H1 (cell line): ENCODE results near the gene KRTAP10-2. TPM values are rescaled to one million over a fixed set of nuclear protein-coding genes. Genes with fewer than 3 reads are reported as not detected.

ENCODE experiments used
- CTCF ChIA-PET: fragments of 300-600 bp; sonication (Branson Sonifier 250); formaldehyde crosslinking; loops from one replicate; lab custom pipeline; 2021; ENCODE audit not compliant: partially characterized antibody; lab: Charles Lee
- POLR2A ChIA-PET: fragments of 300-600 bp; sonication (Branson Sonifier 250); formaldehyde crosslinking; loops from one replicate; lab custom pipeline; 2021; ENCODE audit warnings: inconsistent platforms; ENCODE audit not compliant: partially characterized antibody; lab: Charles Lee
- DNase-seq, 2 experiments: peaks; one replicate each; pipeline versions ENCODE4 v3.0.0 to v3.0.0-alpha.2; 2010 to 2022; ENCODE audit warnings: low spot score in 2 of 2, low read depth in 1 of 2, mixed read lengths in 1 of 2
- FAIRE-seq: peaks from 2 replicates; lab custom pipeline; 2011; peaks lifted over from hg19 to GRCh38; lab: Jason Lieb, UNC
- H2AFZ ChIP-seq: 2 replicates; pipeline ENCODE4 v1.8.1; 2012; ENCODE audit warnings: low read length, inconsistent platforms
- H2AK5ac ChIP-seq: 2 replicates; pipeline ENCODE4 v1.6.1; 2013; ENCODE audit warnings: low read depth, low read length
- H2BK120ac ChIP-seq: replicated peaks from 2 replicates; pipeline ENCODE3; 2013; ENCODE audit warnings: low read depth, low read length, inconsistent platforms
- H2BK12ac ChIP-seq: 2 replicates; pipeline ENCODE4 v1.6.1; 2013; ENCODE audit warnings: low read depth, low read length
- H2BK15ac ChIP-seq: 2 replicates; pipeline ENCODE4 v1.6.1; 2013; ENCODE audit warnings: low read length
- H2BK20ac ChIP-seq: 2 replicates; pipeline ENCODE4 v1.6.1; 2013; ENCODE audit warnings: low read length
- H2BK5ac ChIP-seq: 2 replicates; pipeline ENCODE4 v1.6.1; 2013; ENCODE audit warnings: low read depth, low read length
- H3K14ac ChIP-seq: 2 replicates; pipeline ENCODE4 v1.6.1; 2013; ENCODE audit warnings: inconsistent platforms; ENCODE audit not compliant: insufficient read length
- H3K18ac ChIP-seq: 2 replicates; pipeline ENCODE4 v1.6.1; 2013; ENCODE audit warnings: low read length; ENCODE audit errors: extremely low read depth
- H3K23ac ChIP-seq: 2 replicates; pipeline ENCODE4 v1.6.1; 2013; ENCODE audit warnings: inconsistent platforms; ENCODE audit not compliant: insufficient read length
- H3K23me2 ChIP-seq: 2 replicates; pipeline ENCODE4 v1.6.1; 2013; ENCODE audit warnings: low read depth, low read length
- H3K27ac ChIP-seq: 2 replicates; pipeline ENCODE4 v1.6.1; 2011; ENCODE audit warnings: low read depth, low read length, inconsistent platforms
- H3K27me3 ChIP-seq, 4 experiments: replicated peaks in 1 of 4; 1 replicate in 1 of 4; 2 replicates in 3 of 4; pipeline versions ENCODE4 v1.6.1 to v1.8.1; 2011 to 2013; ENCODE audit warnings: low read length in 3 of 4, mild to moderate bottlenecking in 3 of 4, inconsistent platforms in 2 of 4, mixed read lengths in 2 of 4, moderate library complexity in 1 of 4; ENCODE audit not compliant: control insufficient read depth in 3 of 4, insufficient read depth in 3 of 4; ENCODE audit errors: extremely low read depth in 1 of 4
- H3K36me3 ChIP-seq, 4 experiments: 2 replicates each; pipeline versions ENCODE4 v1.6.1 to v1.8.1; 2011 to 2013; ENCODE audit warnings: mild to moderate bottlenecking in 4 of 4, low read length in 3 of 4, moderate library complexity in 2 of 4, control low read depth in 1 of 4, inconsistent platforms in 1 of 4; ENCODE audit not compliant: insufficient read depth in 4 of 4, control insufficient read depth in 2 of 4
- H3K4ac ChIP-seq: replicated peaks from 2 replicates; pipeline ENCODE3; 2013; ENCODE audit warnings: low read length, low read depth, mixed read lengths, inconsistent platforms; ENCODE audit not compliant: insufficient read length
- H3K4me1 ChIP-seq, 4 experiments: replicated peaks in 1 of 4; 1 replicate in 1 of 4; 2 replicates in 3 of 4; pipeline versions ENCODE4 v1.6.1 to v1.8.1; 2011 to 2013; ENCODE audit warnings: low read length in 3 of 4, inconsistent platforms in 2 of 4, mixed read lengths in 1 of 4; ENCODE audit not compliant: insufficient read depth in 4 of 4, control insufficient read depth in 3 of 4
- H3K4me2 ChIP-seq, 2 experiments: 2 replicates each; pipeline versions ENCODE4 v1.6.1 to v1.8.1; 2011 to 2013; ENCODE audit warnings: low read depth in 2 of 2, low read length in 2 of 2, control low read depth in 1 of 2, inconsistent platforms in 1 of 2, mild to moderate bottlenecking in 1 of 2; ENCODE audit not compliant: insufficient read depth in 1 of 2
- H3K4me3 ChIP-seq, 4 experiments: fragments of 200-600, 300-600 bp in 1 of 4; sonication (generic), shearing (Covaris generic), sonication (Bioruptor Twin) in 1 of 4; 2 replicates each; pipeline versions ENCODE4 v1.5.1 to v1.8.1; 2011 to 2016; ENCODE audit warnings: low read length in 4 of 4, low read depth in 3 of 4, control low read depth in 2 of 4, inconsistent platforms in 2 of 4, mild to moderate bottlenecking in 2 of 4, mixed read lengths in 1 of 4, moderate library complexity in 1 of 4; ENCODE audit not compliant: insufficient read depth in 2 of 4; ENCODE audit errors: extremely low read depth in 1 of 4
- H3K56ac ChIP-seq: replicated peaks from 2 replicates; pipeline ENCODE3; 2013; ENCODE audit warnings: low read depth, mild to moderate bottlenecking, mixed read lengths, low read length, inconsistent platforms; ENCODE audit not compliant: insufficient read length
- H3K79me1 ChIP-seq: 2 replicates; pipeline ENCODE4 v1.6.1; 2013; ENCODE audit warnings: low read depth, low read length, control low read depth
- H3K79me2 ChIP-seq, 2 experiments: 2 replicates each; pipeline versions ENCODE4 v1.6.1 to v1.8.1; 2012 to 2013; ENCODE audit warnings: low read length in 2 of 2, mild to moderate bottlenecking in 2 of 2, inconsistent platforms in 1 of 2; ENCODE audit not compliant: insufficient read depth in 2 of 2, control insufficient read depth in 1 of 2
- H3K9ac ChIP-seq, 4 experiments: replicated peaks in 1 of 4; 1 replicate in 1 of 4; 2 replicates in 3 of 4; pipeline versions ENCODE4 v1.6.1 to v1.8.1; 2011 to 2013; ENCODE audit warnings: low read depth in 3 of 4, low read length in 3 of 4, control low read depth in 2 of 4, mild to moderate bottlenecking in 2 of 4, moderate library complexity in 2 of 4, inconsistent platforms in 1 of 4; ENCODE audit errors: extremely low read depth in 1 of 4
- H3K9me3 ChIP-seq, 2 experiments: 2 replicates each; pipeline versions ENCODE4 v1.6.1 to v1.8.1; 2012 to 2013; ENCODE audit warnings: mild to moderate bottlenecking in 2 of 2, moderate library complexity in 2 of 2, control low read depth in 1 of 2, inconsistent platforms in 1 of 2, low read depth in 1 of 2, low read length in 1 of 2, mixed read lengths in 1 of 2; ENCODE audit not compliant: insufficient read depth in 2 of 2
- H4K20me1 ChIP-seq, 2 experiments: replicated peaks in 1 of 2; 2 replicates each; pipeline versions ENCODE3 to v1.8.1; 2011 to 2013; ENCODE audit warnings: inconsistent platforms in 2 of 2, low read length in 2 of 2, mild to moderate bottlenecking in 1 of 2; ENCODE audit not compliant: insufficient read depth in 2 of 2, control insufficient read depth in 1 of 2
- H4K5ac ChIP-seq: 2 replicates; pipeline ENCODE4 v1.6.1; 2013; ENCODE audit warnings: low read length, low read depth, mixed read lengths, inconsistent platforms; ENCODE audit not compliant: insufficient read length
- H4K8ac ChIP-seq: 2 replicates; pipeline ENCODE4 v1.8.0; 2013; ENCODE audit warnings: mild to moderate bottlenecking, moderate library complexity, low read length, inconsistent platforms; ENCODE audit not compliant: insufficient read depth; ENCODE audit errors: extremely low read depth
- H4K91ac ChIP-seq: replicated peaks from 2 replicates; pipeline ENCODE3; 2013; ENCODE audit warnings: low read length, mixed read lengths, inconsistent platforms; ENCODE audit not compliant: insufficient read length
- ASH2L ChIP-seq: fragments of 200-600, 300-600 bp; sonication (generic); IDR thresholded peaks from one replicate; pipeline ENCODE4 v1.7.1; 2017; ENCODE audit warnings: low read length
- PHF8 ChIP-seq: fragments of 200-600 bp; sonication (generic); conservative IDR thresholded peaks from 2 replicates; pipeline ENCODE4 v1.7.1; 2012; ENCODE audit warnings: low read depth, mild to moderate bottlenecking, inconsistent platforms, low read length, moderate library complexity
- RAD21 ChIP-seq, 2 experiments: IDR thresholded peaks in 1 of 2; conservative IDR thresholded peaks in 1 of 2; 2 replicates each; pipeline ENCODE4 v1.6.1; 2011; ENCODE audit warnings: low read depth in 2 of 2, low read length in 2 of 2, improper control_type of control experiment in 1 of 2, inconsistent platforms in 1 of 2, mild to moderate bottlenecking in 1 of 2, moderate library complexity in 1 of 2
- SIX5 ChIP-seq: IDR thresholded peaks from 2 replicates; pipeline ENCODE4 v1.6.1; 2011; ENCODE audit warnings: mild to moderate bottlenecking, low read depth, low read length
- SUZ12 ChIP-seq: fragments of 200-600 bp; sonication (generic); IDR thresholded peaks from 2 replicates; pipeline ENCODE4 v1.6.1; 2012; ENCODE audit warnings: mild to moderate bottlenecking, inconsistent platforms, low read length, moderate library complexity, mixed read lengths
- TAF7 ChIP-seq: optimal IDR thresholded peaks from 2 replicates; pipeline ENCODE3; 2011; ENCODE audit warnings: low read depth, mild to moderate bottlenecking, inconsistent platforms, low read length, moderate library complexity, borderline replicate concordance
- WGBS, 2 experiments: shearing (Covaris generic) in 1 of 2; methylation state at CpG; one replicate each; pipeline versions ENCODE4 v1.1.6 to v1.1.7; 2013 to 2015; ENCODE audit warnings: low lambda C conversion rate in 2 of 2, mixed read lengths in 2 of 2, inconsistent platforms in 1 of 2, low coverage in 1 of 2, missing lambda C conversion rate in 1 of 2; ENCODE audit not compliant: insufficient replicate concordance in 2 of 2, insufficient coverage in 1 of 2, insufficient read length in 1 of 2; ENCODE audit errors: extremely low coverage in 1 of 2, missing lambda C conversion rate in 1 of 2; 5-methylcytosine and 5-hydroxymethylcytosine counted together
- polyA plus RNA-seq, 7 experiments: library from polyadenylated mRNA; depleted of rRNA in 3 of 7; stranded (reverse) in 5 of 7; unstranded in 2 of 7; fragments of >200 nt in 5 of 7; fragments of 200-250 nt in 2 of 7; gene quantifications; 1 replicate in 5 of 7; 2 replicates in 1 of 7; 4 replicates in 1 of 7; pipeline versions ENCODE4 v1.2.1 to v1.2.3, GENCODE V29; 2011 to 2013; ENCODE audit warnings: missing spikeins in 2 of 7, mixed read lengths in 2 of 7
- total RNA-seq: library from RNA; stranded (reverse); fragmentation: NEBNext Ultra II Directional; extraction: Animal tissue kit (Norgen Biotek cat#: 25700); gene quantifications from 2 replicates; pipeline ENCODE4 v1.2.1, GENCODE V29; 2021
- TF ChIP-seq, protein P1 (sequence below): IDR thresholded peaks from 2 replicates; pipeline ENCODE4 v1.6.1; 2012; ENCODE audit warnings: low read length, inconsistent platforms

The KRTAP10-2 gene
- total and polyA plus RNA-seq, 2 of the 8 experiments (the other 6 are each of a cell fraction or from before 2014, with no cell fraction given) = 0.11 TPM; not detected in 1

- no peaks in the 10 kb centered on the region for H3K36me3 ChIP-seq
- peak overlapping the region in 1 of 2 experiments; percentile 61; a peak in 2 of 4 replicates for H3K4me2 ChIP-seq
- H2AK5ac ChIP-seq = peak overlapping the region; percentile 97
- H3K9me3 ChIP-seq = peaks cover 0 to 4% of the 10 kb centered on the region in 2 experiments; a peak in 1 of 4 replicates
- H3K79me2 ChIP-seq = no peaks in the 10 kb centered on the region
- H3K27ac ChIP-seq = peak overlapping the region; percentile 50; the same call in 1 of the 2 replicates
- CTCF ChIA-PET = interaction anchor here (1.0 to 2.3 kb wide), 4 partner anchors 7 to 52 kb away, joined by 3 to 8 read pairs (median 4); no protein-coding TSS in a partner anchor
- H4K5ac ChIP-seq = peak overlapping the region; percentile 32
- H3K9ac ChIP-seq = peak overlapping the region in 3 of 4 experiments; percentile 6 to 24 (median 13); a peak in 4 of 7 replicates
- no peaks in the 10 kb centered on the region for H3K79me1 ChIP-seq
- no peaks in the 10 kb centered on the region for H4K20me1 ChIP-seq
- no peak for FAIRE-seq
- H2BK120ac ChIP-seq = peak overlapping the region; percentile 89
- H3K4me3 ChIP-seq = no peak overlapping the region
- peak overlapping the region; percentile 81; the same call in 1 of the 2 replicates for H2BK15ac ChIP-seq
- peak overlapping the region; percentile 92 for H3K18ac ChIP-seq
- no peak overlapping the region for H2AFZ ChIP-seq
- no peaks in the 10 kb centered on the region for H3K23me2 ChIP-seq
- H3K14ac ChIP-seq = no peak overlapping the region
- no peak overlapping the region for H3K56ac ChIP-seq
- H2BK20ac ChIP-seq = peak overlapping the region; percentile 87; the same call in 1 of the 2 replicates
- H3K27me3 ChIP-seq = no peaks in the 10 kb centered on the region
- H2BK5ac ChIP-seq = peak overlapping the region; percentile 94; the same call in 1 of the 2 replicates
- H4K8ac ChIP-seq = peak overlapping the region; percentile 81; the same call in 1 of the 2 replicates
- POLR2A ChIA-PET = interaction anchor here (1.6 kb wide), 1 partner anchor 34 kb away, joined by 4 read pairs; no protein-coding TSS in a partner anchor
- no peak overlapping the region for H3K23ac ChIP-seq
- H4K91ac ChIP-seq = peak overlapping the region; percentile 99
- DNase-seq = peak in 1 of 2 experiments; percentile 41
- H2BK12ac ChIP-seq = peak overlapping the region; percentile 100
- peak overlapping the region; percentile 94 for H3K4ac ChIP-seq
- TF ChIP-seq RAD21 (IDR thresholded peaks at IDR 0.05 in 1 of 2, conservative IDR thresholded peaks at IDR 0.05 in 1 of 2; ENCODE audit: low read depth in 2 of 2, low read length in 2 of 2) = no peak
- TF ChIP-seq PHF8 = no peak
- TF ChIP-seq SUZ12 = no peak
- no peak for TF ChIP-seq SIX5
- TF ChIP-seq, protein P1, sequence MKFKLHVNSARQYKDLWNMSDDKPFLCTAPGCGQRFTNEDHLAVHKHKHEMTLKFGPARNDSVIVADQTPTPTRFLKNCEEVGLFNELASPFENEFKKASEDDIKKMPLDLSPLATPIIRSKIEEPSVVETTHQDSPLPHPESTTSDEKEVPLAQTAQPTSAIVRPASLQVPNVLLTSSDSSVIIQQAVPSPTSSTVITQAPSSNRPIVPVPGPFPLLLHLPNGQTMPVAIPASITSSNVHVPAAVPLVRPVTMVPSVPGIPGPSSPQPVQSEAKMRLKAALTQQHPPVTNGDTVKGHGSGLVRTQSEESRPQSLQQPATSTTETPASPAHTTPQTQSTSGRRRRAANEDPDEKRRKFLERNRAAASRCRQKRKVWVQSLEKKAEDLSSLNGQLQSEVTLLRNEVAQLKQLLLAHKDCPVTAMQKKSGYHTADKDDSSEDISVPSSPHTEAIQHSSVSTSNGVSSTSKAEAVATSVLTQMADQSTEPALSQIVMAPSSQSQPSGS = no peak
- no peak for TF ChIP-seq TAF7
- no peak for TF ChIP-seq ASH2L
- peaks cover 9 to 35% (median 17%) of the 10 kb centered on the region in 4 experiments for H3K4me1 ChIP-seq
- 84% methylated on average over 11 of the region's 13 CpGs; no CpG with 5 or more reads in 1 of the 2 experiments for WGBS, 2 experiments
These were observed 2.9 kb downstream of the KRTAP10-2 start for GRCh38 chr21:44548381-44548780.
